GM23338 (cell line): Measurements from ENCODE around the gene XXYLT1.

Experiments
- CREB1 ChIP-seq: fragments of 250-450 bp; sonication (Bioruptor Pico); IDR thresholded peaks from 2 replicates; pipeline ENCODE4 v1.5.0; 2020; ENCODE audit warnings: low read depth, mild to moderate bottlenecking, moderate library complexity
- JUNB ChIP-seq: IDR thresholded peaks from one replicate; pipeline ENCODE4 v1.6.1; 2016; ENCODE audit warnings: antibody characterized with exemption; ENCODE audit not compliant: unreplicated experiment
- ZNF114 ChIP-seq: fragments of 250-450 bp; sonication (Bioruptor Pico); IDR thresholded peaks from 2 replicates; pipeline ENCODE4 v1.5.0; 2020; ENCODE audit warnings: mild to moderate bottlenecking, moderate library complexity
- TF ChIP-seq, protein P1 (sequence below), 2 experiments: fragments of 200-600 bp in 1 of 2; sonication (generic) in 1 of 2; conservative IDR thresholded peaks; 2 replicates each; pipeline versions ENCODE4 v1.5.1 to v1.6.1; 2016 to 2017; ENCODE audit warnings: antibody characterized with exemption in 2 of 2, low read depth in 2 of 2, mild to moderate bottlenecking in 2 of 2, moderate library complexity in 1 of 2
- TF ChIP-seq, protein P2 (sequence below): IDR thresholded peaks from one replicate; pipeline ENCODE4 v1.6.1; 2018; ENCODE audit warnings: antibody characterized with exemption; ENCODE audit not compliant: unreplicated experiment

DNA sequence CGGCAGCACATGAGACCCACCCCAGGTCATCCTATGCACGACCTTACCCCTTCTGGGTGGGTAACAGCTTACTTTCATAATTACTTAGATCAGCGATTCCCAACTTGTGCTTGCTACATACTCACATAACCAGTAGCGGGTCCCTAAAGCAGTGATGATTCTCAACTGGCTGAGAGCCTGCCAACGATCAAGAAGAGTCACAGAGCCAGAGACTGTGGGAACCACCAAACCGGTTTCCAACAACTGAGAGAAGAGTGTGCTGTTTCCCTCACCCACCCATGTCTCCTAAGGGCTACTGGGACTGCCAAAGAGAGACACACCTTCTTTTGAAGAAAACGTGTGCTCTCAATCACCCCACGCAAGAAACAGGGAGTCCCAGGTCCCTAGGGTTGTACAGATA is 12.0 kb upstream of the XXYLT1 start:
- TF ChIP-seq, protein P1, sequence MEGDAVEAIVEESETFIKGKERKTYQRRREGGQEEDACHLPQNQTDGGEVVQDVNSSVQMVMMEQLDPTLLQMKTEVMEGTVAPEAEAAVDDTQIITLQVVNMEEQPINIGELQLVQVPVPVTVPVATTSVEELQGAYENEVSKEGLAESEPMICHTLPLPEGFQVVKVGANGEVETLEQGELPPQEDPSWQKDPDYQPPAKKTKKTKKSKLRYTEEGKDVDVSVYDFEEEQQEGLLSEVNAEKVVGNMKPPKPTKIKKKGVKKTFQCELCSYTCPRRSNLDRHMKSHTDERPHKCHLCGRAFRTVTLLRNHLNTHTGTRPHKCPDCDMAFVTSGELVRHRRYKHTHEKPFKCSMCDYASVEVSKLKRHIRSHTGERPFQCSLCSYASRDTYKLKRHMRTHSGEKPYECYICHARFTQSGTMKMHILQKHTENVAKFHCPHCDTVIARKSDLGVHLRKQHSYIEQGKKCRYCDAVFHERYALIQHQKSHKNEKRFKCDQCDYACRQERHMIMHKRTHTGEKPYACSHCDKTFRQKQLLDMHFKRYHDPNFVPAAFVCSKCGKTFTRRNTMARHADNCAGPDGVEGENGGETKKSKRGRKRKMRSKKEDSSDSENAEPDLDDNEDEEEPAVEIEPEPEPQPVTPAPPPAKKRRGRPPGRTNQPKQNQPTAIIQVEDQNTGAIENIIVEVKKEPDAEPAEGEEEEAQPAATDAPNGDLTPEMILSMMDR (conservative IDR thresholded peaks at IDR 0.05; ENCODE audit: low read depth in 2 of 2) = no peak
- TF ChIP-seq ZNF114 (CRISPR knock-in tag) (no peak), CREB1 (CRISPR knock-in tag) (no peak), JUNB (no peak)
- TF ChIP-seq, protein P2, sequence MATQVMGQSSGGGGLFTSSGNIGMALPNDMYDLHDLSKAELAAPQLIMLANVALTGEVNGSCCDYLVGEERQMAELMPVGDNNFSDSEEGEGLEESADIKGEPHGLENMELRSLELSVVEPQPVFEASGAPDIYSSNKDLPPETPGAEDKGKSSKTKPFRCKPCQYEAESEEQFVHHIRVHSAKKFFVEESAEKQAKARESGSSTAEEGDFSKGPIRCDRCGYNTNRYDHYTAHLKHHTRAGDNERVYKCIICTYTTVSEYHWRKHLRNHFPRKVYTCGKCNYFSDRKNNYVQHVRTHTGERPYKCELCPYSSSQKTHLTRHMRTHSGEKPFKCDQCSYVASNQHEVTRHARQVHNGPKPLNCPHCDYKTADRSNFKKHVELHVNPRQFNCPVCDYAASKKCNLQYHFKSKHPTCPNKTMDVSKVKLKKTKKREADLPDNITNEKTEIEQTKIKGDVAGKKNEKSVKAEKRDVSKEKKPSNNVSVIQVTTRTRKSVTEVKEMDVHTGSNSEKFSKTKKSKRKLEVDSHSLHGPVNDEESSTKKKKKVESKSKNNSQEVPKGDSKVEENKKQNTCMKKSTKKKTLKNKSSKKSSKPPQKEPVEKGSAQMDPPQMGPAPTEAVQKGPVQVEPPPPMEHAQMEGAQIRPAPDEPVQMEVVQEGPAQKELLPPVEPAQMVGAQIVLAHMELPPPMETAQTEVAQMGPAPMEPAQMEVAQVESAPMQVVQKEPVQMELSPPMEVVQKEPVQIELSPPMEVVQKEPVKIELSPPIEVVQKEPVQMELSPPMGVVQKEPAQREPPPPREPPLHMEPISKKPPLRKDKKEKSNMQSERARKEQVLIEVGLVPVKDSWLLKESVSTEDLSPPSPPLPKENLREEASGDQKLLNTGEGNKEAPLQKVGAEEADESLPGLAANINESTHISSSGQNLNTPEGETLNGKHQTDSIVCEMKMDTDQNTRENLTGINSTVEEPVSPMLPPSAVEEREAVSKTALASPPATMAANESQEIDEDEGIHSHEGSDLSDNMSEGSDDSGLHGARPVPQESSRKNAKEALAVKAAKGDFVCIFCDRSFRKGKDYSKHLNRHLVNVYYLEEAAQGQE = no peak
